ENCODE results near the gene FAM241A.

Gene FAM241A

GRCh38 chr4:112183252-112183651 is 38.0 kb downstream of the FAM241A start:
- no peak for ATAC-seq
- TF ChIP-seq RARB (CRISPR knock-in tag; IDR thresholded peaks at IDR 0.05), result no peak
- TF ChIP-seq ZFP3 (CRISPR knock-in tag; IDR thresholded peaks at IDR 0.05), result no peak
- TF ChIP-seq ZNF8 (CRISPR knock-in tag; IDR thresholded peaks at IDR 0.05), result no peak
- TF ChIP-seq SNAI2 (CRISPR knock-in tag; IDR thresholded peaks at IDR 0.05), result no peak
- no peak for TF ChIP-seq CREB5 (CRISPR knock-in tag; IDR thresholded peaks at IDR 0.05; ENCODE audit: low read depth)

GRCh38 chr4:112184438-112184837 is 39.2 kb downstream of the FAM241A start:
- no peak for TF ChIP-seq ZNF565 (CRISPR knock-in tag; conservative IDR thresholded peaks at IDR 0.05; ENCODE audit: low read depth)
- TF ChIP-seq, protein P1, sequence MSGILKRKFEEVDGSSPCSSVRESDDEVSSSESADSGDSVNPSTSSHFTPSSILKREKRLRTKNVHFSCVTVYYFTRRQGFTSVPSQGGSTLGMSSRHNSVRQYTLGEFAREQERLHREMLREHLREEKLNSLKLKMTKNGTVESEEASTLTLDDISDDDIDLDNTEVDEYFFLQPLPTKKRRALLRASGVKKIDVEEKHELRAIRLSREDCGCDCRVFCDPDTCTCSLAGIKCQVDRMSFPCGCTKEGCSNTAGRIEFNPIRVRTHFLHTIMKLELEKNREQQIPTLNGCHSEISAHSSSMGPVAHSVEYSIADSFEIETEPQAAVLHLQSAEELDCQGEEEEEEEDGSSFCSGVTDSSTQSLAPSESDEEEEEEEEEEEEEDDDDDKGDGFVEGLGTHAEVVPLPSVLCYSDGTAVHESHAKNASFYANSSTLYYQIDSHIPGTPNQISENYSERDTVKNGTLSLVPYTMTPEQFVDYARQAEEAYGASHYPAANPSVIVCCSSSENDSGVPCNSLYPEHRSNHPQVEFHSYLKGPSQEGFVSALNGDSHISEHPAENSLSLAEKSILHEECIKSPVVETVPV (CRISPR knock-in tag; IDR thresholded peaks at IDR 0.05), result no peak

GRCh38 chr4:112185334-112185733 is 40.1 kb downstream of the FAM241A start:
- ATAC-seq, result no peak
- TF ChIP-seq, protein P2, sequence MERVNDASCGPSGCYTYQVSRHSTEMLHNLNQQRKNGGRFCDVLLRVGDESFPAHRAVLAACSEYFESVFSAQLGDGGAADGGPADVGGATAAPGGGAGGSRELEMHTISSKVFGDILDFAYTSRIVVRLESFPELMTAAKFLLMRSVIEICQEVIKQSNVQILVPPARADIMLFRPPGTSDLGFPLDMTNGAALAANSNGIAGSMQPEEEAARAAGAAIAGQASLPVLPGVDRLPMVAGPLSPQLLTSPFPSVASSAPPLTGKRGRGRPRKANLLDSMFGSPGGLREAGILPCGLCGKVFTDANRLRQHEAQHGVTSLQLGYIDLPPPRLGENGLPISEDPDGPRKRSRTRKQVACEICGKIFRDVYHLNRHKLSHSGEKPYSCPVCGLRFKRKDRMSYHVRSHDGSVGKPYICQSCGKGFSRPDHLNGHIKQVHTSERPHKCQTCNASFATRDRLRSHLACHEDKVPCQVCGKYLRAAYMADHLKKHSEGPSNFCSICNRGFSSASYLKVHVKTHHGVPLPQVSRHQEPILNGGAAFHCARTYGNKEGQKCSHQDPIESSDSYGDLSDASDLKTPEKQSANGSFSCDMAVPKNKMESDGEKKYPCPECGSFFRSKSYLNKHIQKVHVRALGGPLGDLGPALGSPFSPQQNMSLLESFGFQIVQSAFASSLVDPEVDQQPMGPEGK (CRISPR knock-in tag; IDR thresholded peaks at IDR 0.05; ENCODE audit: borderline replicate concordance), result no peak
- TF ChIP-seq ZNF70 (CRISPR knock-in tag; IDR thresholded peaks at IDR 0.05) (no peak), ZFP3 (CRISPR knock-in tag; IDR thresholded peaks at IDR 0.05) (no peak), TOX (CRISPR knock-in tag; IDR thresholded peaks at IDR 0.05; ENCODE audit: borderline replicate concordance) (no peak), TSHZ2 (CRISPR knock-in tag; IDR thresholded peaks at IDR 0.05) (no peak), CSDC2 (CRISPR knock-in tag; IDR thresholded peaks at IDR 0.05) (no peak), ARNTL (CRISPR knock-in tag; IDR thresholded peaks at IDR 0.05; ENCODE audit: borderline replicate concordance, low read depth) (no peak)
- TF ChIP-seq, protein P3, sequence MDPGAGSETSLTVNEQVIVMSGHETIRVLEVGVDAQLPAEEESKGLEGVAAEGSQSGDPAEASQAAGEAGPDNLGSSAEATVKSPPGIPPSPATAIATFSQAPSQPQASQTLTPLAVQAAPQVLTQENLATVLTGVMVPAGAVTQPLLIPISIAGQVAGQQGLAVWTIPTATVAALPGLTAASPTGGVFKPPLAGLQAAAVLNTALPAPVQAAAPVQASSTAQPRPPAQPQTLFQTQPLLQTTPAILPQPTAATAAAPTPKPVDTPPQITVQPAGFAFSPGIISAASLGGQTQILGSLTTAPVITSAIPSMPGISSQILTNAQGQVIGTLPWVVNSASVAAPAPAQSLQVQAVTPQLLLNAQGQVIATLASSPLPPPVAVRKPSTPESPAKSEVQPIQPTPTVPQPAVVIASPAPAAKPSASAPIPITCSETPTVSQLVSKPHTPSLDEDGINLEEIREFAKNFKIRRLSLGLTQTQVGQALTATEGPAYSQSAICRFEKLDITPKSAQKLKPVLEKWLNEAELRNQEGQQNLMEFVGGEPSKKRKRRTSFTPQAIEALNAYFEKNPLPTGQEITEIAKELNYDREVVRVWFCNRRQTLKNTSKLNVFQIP (CRISPR knock-in tag; IDR thresholded peaks at IDR 0.05; ENCODE audit: borderline replicate concordance, low read depth), result no peak

More at GRCh38 chr4:112184438-112184837, 39.2 kb downstream of the FAM241A start:
- ATAC-seq, result no peak

GRCh38 chr4:112185740-112186670 is 40.8 kb downstream of the FAM241A start:
- no peak for ATAC-seq
- TF ChIP-seq GLIS3 (CRISPR knock-in tag; IDR thresholded peaks at IDR 0.05) (no peak), OSR1 (CRISPR knock-in tag; IDR thresholded peaks at IDR 0.05) (no peak), ARNTL (CRISPR knock-in tag; IDR thresholded peaks at IDR 0.05; ENCODE audit: borderline replicate concordance, low read depth) (no peak), CSDC2 (CRISPR knock-in tag; IDR thresholded peaks at IDR 0.05) (no peak)

All from SK-N-SH treated with all-trans-retinoic acid at 6 μM for 48 hours (cell line).